ENCODE measurements around the gene SPCS2.

DNA sequence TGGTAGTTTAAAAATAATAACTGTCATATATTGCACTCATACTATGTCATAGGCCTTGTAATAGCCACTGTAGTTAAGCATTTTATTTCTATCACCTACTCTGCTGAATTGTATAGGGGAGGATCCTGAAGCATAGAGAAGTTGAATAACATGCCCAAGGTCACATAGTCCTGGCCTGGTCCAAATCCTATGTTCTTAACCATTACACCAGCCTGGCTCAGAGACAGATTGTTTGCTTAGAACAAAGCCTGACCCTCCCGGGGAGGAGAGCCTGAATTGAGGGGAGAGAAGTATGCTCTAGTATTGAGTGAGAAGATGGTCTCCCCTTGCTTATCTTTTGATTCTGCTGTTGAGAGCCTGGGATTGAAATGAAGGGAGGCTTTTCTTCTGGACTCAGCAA is 41.9 kb downstream of the SPCS2 start:
- TF ChIP-seq, protein P1, sequence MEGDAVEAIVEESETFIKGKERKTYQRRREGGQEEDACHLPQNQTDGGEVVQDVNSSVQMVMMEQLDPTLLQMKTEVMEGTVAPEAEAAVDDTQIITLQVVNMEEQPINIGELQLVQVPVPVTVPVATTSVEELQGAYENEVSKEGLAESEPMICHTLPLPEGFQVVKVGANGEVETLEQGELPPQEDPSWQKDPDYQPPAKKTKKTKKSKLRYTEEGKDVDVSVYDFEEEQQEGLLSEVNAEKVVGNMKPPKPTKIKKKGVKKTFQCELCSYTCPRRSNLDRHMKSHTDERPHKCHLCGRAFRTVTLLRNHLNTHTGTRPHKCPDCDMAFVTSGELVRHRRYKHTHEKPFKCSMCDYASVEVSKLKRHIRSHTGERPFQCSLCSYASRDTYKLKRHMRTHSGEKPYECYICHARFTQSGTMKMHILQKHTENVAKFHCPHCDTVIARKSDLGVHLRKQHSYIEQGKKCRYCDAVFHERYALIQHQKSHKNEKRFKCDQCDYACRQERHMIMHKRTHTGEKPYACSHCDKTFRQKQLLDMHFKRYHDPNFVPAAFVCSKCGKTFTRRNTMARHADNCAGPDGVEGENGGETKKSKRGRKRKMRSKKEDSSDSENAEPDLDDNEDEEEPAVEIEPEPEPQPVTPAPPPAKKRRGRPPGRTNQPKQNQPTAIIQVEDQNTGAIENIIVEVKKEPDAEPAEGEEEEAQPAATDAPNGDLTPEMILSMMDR (IDR thresholded peaks at IDR 0.05; ENCODE audit: poor library complexity, severe bottlenecking): no peak
- TF ChIP-seq TAF1 (IDR thresholded peaks at IDR 0.05; ENCODE audit: low read depth): no peak
- no peak for TF ChIP-seq RAD21 (conservative IDR thresholded peaks at IDR 0.05)
- no peak for TF ChIP-seq EZH2 (IDR thresholded peaks at IDR 0.05; ENCODE audit: borderline replicate concordance, insufficient read depth, low read length, poor library complexity, severe bottlenecking)
- no peak for TF ChIP-seq EP300 (conservative IDR thresholded peaks at IDR 0.05; ENCODE audit: poor library complexity, severe bottlenecking)
- no peak for TF ChIP-seq SMC3 (conservative IDR thresholded peaks at IDR 0.05; ENCODE audit: poor library complexity)
- TF ChIP-seq POLR2AphosphoS5 (IDR thresholded peaks at IDR 0.05): no peak

All from neural cell (in vitro differentiated cells).